Activated CD4-positive, alpha-beta T cell treated with anti-CD3 and anti-CD28 coated beads, Interleukin-2, amount 50 U/mL, for 24 hours (primary cell): ENCODE measurements around the gene MACF1.

Experiments used
- DNase-seq, 2 donors: peaks; one replicate each; pipeline ENCODE4 v3.0.0-alpha.2; 2020; ENCODE audit warnings: low read depth in 1 of 2, low spot score in 1 of 2

Gene MACF1

GRCh38 chr1:39213511-39214002 is 9.1 kb downstream of the MACF1 start:
- no peak for DNase-seq

GRCh38 chr1:39214021-39214713 is 9.7 kb downstream of the MACF1 start:
- no peak for DNase-seq

- DNase-seq: no peak
Observed at GRCh38 chr1:39214714-39214997, 10.2 kb downstream of the MACF1 start.

- DNase-seq: no peak
Observed at GRCh38 chr1:39214998-39215873, 10.7 kb downstream of the MACF1 start.

- DNase-seq: no peak
Observed at GRCh38 chr1:39216771-39217170, 12.3 kb downstream of the MACF1 start.

GRCh38 chr1:39220891-39221870 is 16.7 kb downstream of the MACF1 start:
- DNase-seq: no peak

- no peak for DNase-seq
Observed at GRCh38 chr1:39224295-39224829, 19.9 kb downstream of the MACF1 start.

- no peak for DNase-seq
Observed at GRCh38 chr1:39226836-39227235, 22.3 kb downstream of the MACF1 start.

- no peak for DNase-seq
Observed at GRCh38 chr1:39228252-39228651, 23.8 kb downstream of the MACF1 start.

- no peak for DNase-seq
Observed at GRCh38 chr1:39229504-39229903, 25.0 kb downstream of the MACF1 start.

GRCh38 chr1:39230261-39231190 is 26.0 kb downstream of the MACF1 start:
- no peak for DNase-seq

- no peak for DNase-seq
Observed at GRCh38 chr1:39236971-39237370, 32.5 kb downstream of the MACF1 start.

- no peak for DNase-seq
Observed at GRCh38 chr1:39238476-39238875, 34.0 kb downstream of the MACF1 start.

GRCh38 chr1:39239968-39240367 is 35.5 kb downstream of the MACF1 start:
- DNase-seq: no peak

GRCh38 chr1:39243302-39243701 is 38.8 kb downstream of the MACF1 start:
- DNase-seq: no peak

- no peak for DNase-seq
Observed at GRCh38 chr1:39250460-39251240, 46.2 kb downstream of the MACF1 start.

GRCh38 chr1:39255222-39255621 is 50.7 kb downstream of the MACF1 start:
- no peak for DNase-seq

- peak; percentile 49 to 67 for DNase-seq
Observed at GRCh38 chr1:39258146-39258924, 53.8 kb downstream of the MACF1 start.

GRCh38 chr1:39258925-39259244 is 54.4 kb downstream of the MACF1 start:
- DNase-seq: no peak
